HG03025 (cell line): ENCODE measurements around the gene CTXND2.
"Not testable (repeated sequence)": the region's sequence is repeated elsewhere in the genome, so short reads cannot be mapped to it uniquely, and the experiment has no call there.

ENCODE experiments used
- ATAC-seq: cut with Tn5 transposase; IDR thresholded peaks from one replicate; pipeline ENCODE4 v1.9.1; 2021; ENCODE audit warnings: mild to moderate bottlenecking, moderate library complexity; ENCODE audit not compliant: unreplicated experiment, low FRiP score

The CTXND2 gene

DNA sequence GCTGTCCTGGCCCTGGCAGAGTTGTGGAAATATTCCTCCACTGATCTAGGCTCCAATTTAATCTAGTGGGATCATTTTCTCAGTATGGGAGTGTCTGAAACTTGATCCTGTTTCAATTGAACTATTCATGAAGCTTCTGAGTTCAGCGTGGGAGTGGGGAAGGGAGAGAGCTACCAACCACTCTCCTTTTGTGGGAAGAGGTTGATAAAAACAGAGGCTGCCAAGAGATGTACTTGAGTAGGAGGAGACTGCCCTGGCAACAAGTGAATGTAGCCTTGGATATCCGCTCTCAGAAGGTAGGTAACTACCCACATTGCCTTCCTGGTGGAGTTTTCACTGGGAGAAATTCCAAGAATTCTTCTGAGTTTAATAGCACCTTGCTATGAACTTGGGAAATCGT, at the start of gene CTXND2:
Gene CTXND2 (plus strand): TSS at position 119 of the 400 bp plus-strand sequence. CDS start 25,179 bp downstream, outside the sequence.
- ATAC-seq = no peak

DNA sequence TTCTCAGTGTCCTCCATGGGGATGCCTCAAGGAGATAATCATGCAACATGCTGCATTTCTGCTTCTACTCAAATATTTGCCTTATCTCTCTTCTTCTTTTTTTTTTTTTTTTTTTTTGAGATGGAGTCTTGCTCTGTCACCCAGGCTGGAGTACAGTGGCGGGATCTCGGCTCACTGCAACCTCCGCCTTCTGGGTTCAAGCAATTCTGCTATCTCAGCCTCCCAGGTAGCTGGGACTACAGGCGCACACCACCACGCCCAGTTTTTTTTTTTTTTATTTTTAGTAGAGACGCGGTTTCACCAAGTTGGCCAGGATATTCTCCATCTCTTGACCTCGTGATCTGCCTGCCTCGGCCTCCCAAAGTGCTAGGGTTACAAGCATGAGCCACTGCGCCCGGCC, 46.1 kb upstream of the CTXND2 start:
- ATAC-seq = not testable (repeated sequence)

DNA sequence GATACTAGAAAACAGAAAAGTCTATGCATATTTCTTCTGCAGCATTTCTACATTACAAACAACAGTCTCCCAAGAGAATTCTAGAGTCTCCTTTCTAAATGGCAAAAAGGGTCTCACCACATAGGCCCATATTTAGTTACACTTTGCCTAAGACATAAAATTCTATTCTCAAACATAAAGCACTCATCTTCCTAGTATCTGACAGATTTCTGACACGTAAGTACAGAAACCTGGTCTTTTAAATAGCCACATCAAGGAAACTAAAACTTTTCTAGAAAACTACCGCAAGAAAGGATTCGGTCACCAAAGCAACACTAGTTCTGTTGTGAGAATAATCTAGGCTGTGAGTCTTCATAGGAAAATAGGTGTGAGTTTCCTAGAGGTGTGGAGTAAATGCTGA, 45.3 kb upstream of the CTXND2 start:
- no peak for ATAC-seq

DNA sequence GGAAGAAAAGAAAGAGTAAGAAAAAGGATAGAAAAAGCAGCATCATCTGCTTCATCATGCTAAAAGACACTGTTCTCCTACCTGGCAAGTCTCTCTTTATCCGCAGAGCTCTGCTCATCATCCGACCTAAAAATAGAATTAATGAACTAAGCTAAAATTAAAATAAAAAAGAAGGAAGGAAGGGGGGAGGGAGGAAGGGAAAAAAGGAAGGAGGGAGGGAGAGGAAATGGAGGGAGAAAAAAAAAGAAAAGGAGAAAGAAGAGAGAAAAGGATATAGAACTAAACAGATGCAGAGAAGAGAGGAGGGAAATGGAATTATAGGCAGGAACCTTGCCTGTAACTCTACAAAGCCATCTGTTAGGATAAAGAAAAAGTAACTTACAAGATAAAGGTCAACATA, 44.6 kb upstream of the CTXND2 start:
- ATAC-seq = no peak

DNA sequence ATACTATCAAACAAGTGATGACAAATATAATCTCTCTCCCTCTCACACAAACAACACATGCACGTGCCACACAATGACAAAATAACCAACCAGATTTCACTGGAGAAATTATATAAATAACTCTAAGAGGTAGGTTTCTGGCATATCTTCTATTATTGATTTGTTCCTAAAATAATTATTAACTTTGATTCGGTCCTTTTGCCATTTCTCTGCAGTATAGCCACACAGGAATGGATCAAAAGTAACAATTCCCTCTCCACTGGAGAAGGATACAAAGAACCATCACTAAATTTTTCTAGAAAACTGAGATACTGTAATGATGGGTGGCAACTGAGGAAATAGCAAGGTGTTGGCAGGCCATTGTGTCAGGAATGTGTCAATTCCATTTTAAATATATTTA, 44.0 kb upstream of the CTXND2 start:
- no peak for ATAC-seq

DNA sequence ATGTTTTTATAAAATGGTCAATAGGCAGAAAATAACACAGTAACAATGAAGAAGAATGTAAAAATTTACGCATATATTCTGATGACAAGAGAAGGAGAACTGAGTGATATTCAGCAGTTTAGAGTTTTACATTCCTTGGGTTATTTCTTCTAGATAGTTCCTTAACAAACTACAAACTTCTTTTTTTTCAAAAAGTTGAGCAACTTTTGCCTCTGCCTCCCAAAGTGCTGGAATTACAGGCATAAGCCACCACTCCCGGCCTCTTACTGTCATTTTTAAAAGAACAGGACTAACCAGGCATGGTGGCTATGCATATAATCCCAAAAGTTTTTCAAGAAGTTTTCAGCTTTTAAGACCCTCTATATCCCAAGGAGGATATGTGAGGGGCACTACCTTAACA, 43.5 kb upstream of the CTXND2 start:
- no peak for ATAC-seq

DNA sequence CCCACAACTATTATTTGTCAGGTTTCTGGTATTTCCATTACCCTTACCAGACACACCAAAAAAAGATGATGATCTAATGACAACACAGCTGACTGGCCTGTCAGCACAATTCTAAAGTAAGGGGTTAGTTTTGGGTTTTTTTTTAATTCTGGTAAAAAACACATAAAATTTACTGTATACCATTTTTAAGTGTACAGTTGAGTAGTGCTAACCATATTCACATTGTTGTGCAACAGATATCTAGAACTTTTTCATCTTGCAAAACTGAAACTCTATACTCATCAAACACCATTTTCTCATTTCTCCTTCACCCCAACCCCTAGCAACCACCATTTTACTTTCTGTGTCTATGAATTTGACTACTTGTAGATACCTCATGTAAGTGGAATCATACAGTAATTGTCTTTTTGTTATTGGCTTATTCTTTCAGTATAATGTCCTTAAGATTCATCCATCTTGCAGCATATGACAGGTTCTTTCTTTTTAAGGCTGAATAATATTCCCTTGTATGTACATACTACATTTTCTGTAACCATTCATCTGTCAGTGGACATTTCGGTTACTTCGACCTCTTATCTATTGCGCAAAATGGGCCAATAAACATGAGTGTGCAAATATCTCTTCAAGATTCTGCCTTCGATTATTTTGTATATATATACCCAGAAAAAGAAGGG, 40.3 kb upstream of the CTXND2 start:
- ATAC-seq = no peak

DNA sequence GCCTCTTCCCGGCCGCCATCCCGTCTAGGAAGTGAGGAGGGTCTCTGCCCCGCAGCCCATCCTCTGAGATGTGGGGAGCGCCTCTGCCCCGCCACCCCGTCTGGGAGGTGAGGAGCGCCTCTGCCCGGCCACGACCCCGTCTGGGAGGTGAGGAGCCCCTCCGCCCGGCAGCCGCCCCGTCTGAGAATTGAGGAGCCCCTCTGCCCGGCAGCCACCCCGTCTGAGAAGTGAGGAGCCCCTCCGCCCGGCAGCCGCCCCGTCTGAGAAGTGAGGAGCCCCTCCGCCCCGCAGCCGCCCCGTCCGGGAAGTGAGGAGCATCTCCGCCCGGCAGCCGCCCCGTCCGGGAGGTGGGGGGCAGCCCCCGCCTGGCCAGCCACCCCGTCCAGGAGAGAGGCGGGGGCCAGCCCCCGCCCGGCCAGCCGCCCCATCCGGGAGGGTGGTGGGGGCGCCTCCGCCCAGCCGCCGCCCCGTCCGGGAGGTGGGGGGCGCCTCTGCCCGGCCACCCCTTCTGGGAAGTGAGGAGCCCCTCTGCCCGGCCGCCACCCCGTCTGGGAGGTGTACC, 36.1 kb upstream of the CTXND2 start:
- not testable (repeated sequence) for ATAC-seq

DNA sequence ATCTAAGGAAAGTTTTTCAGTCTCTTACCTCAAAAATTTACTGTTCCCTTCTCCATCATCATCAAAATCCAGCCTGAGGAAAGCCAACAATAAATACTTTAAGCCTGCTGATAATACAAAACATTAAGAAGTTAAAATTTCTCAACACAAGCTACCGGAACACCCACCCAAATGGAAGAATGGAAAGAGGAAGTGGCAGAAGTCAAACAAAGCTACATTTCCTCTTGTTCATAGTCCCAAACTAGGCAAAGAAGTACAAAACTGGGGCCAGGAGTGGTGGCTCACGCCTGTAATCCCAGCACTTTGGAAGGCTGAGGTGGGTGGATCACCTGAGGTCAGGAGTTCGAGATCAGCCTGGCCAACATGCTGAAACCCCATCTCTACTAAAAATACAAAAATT, 34.2 kb upstream of the CTXND2 start:
- not testable (repeated sequence) for ATAC-seq

DNA sequence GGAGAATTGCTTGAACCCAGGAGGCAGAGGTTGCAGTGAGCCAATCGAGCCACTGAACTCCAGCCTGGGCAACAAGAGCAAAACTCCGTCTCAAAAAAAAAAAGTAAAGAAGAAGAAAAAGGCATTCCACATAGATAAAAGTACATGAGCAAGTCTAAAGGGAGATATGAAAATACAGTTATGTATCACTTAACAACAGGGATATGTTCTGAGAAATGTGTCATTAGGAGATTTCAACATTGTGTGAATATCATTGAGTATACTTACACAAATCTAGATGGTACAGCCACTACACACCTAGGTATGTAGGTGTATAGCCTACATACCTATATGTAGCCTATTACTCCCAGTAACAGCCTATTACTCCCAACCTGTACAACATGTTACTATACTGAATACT, 23.2 kb upstream of the CTXND2 start:
- ATAC-seq = no peak

DNA sequence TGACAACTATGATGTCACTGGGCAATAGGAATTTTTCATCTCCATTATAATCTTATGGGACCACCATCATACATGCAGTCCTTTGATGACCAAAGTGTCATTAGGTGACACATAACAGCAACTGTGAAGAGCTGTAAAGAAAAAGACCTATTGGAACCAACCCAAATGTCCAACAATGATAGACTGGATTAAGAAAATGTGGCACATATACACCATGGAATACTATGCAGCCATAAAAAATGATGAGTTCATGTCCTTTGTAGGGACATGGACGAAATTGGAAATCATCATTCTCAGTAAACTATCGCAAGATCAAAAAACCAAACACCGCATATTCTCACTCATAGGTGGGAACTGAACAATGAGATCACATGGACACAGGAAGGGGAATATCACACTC, 22.7 kb upstream of the CTXND2 start:
- ATAC-seq = not testable (repeated sequence)

DNA sequence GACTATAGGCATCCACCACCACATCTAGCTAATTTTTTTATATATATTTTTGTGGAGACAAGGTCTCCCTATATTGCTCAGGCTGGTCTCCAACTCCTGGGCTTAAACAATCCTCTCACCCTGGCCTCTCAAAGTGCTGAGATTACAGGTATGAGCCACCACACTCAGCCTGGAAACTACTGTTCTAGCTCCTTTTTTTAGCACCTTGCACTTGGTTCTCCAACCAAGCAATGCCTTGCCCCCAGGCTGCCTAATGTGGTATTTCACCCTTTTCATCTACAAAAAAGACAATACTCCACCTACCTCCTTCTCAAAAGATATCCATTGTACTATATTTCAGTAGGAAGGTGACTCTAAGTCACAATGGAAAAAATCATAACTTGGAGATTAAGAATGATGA, 17.3 kb upstream of the CTXND2 start:
- no peak for ATAC-seq

DNA sequence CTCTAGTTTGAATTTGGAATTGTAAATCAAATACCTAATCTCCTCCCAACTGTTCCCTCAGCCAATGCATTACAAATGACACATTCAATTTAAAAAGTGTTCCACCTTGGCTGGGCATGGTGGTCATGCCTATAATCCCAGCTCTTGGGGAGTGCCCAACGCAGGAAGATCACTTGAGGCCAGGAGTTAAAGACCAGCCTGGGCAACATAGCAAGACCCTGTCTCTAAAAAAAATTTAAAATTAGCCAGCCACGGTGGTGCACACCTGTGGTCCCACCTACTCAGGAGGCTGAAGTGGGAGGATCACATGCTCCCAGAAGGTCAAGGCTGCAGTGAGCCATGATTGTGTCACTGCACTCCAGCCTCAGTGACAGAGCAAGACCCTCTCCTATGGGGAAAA, 14.4 kb upstream of the CTXND2 start:
- no peak for ATAC-seq

DNA sequence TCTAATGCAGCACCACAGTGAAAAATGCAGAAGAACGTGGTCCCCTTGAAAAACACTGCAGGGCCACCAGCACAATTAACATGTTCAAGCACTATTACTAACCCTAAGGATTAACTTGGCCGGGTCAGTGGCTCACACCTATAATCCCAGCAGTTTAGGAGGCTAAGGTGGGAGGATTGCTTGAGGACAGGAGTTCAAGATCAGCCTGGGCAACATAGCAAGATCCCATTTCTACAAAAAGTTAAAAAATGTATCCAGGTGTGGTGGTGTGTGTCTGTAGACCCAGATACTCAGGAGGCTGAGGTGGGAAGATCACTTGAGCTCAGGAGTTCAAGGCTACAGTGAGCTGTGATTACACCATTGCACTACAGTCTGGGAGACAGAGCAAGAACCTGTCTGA, 13.4 kb upstream of the CTXND2 start:
- ATAC-seq = no peak

DNA sequence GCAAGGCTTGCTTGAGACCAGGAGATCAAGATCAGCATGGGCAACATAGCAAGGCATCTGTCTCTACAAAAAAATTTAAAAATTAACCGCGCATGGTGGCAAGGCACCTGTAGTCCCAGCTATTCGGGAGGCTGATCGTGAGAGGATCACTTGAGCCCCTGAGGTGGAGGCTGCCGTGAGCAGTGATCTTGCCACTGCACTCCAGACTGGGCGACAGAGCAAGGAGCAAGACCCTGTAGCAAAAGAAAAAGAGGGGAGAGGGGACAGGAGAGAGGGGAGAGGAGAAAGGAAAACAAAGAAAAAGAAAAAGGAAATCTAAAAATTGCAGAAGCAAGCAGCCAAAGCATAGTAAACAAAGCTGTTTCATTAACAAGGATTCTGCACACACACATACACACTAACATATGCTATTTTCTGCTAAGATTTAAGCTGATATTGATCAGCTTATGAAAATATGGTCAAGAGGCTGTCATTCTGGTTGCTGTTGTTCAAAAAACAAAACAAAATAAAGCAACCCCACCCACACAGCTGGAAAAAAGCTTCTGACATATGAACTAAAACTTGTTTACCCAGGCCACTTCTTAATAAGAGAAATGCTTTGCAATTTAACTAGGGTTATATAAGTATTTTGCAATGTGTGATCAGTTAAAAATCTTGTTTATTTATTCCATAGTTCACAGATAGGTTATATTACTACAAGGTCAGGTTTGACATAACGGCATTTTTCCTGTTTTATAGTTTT, 12.3 kb upstream of the CTXND2 start:
- ATAC-seq = no peak

DNA sequence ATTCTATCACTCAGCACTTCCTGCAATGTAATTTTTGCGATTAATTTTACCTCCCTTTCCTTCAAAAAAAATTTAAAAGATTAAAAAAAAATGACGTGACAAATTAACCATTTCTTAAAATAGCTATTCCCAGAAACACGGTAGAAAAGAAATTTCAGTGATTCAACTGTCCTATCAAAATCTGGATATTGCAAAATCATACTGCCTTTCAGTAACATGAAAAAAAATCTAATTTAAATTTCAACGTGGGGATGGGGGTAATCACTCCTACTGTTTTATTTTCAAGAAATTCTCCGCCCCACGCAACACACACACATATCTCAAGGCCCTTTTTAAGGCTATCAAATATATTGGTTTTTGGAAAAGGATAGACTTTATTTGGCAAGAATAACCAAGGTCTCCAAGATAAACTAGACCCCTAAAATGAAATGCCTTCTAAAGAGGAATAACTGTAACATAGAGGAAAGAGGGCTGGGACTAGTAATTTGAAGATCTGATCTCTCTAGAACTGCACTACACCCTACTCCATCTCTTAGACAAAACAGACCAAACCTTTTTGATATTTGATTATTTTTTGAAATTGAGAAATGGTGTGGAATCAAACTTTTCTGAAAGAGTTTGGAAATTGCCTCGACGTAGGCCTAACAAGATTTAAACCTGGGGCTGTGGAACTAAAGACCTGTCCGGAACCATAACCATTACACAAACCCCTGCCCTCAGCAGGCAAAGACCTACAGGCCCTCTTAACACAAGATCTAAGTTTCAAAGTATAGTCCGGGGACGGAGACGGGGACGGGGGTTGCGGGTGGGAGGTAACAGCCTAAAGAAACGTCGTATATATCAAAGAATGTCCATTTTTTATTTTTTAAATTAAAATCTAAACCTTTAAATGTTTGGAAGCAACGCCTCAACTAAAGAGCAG, 11.5 kb upstream of the CTXND2 start:
- no peak for ATAC-seq

DNA sequence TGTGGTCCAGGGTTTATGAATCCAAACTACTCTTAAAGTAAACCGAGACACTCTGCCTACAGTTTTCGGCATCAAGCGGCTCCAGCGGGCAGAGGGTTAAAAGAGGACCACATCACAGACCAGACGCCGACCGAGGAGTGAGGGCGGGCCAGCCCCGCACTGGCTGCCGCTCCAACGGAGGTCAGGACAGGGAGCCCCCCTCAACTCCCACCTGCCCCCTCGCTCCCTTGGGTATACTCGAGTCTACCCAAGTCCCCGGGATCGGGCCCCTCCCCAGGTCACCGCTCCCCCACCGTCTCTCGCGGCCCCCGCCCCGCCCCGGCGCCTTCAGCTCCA, 10.8 kb upstream of the CTXND2 start:
- ATAC-seq = no peak

DNA sequence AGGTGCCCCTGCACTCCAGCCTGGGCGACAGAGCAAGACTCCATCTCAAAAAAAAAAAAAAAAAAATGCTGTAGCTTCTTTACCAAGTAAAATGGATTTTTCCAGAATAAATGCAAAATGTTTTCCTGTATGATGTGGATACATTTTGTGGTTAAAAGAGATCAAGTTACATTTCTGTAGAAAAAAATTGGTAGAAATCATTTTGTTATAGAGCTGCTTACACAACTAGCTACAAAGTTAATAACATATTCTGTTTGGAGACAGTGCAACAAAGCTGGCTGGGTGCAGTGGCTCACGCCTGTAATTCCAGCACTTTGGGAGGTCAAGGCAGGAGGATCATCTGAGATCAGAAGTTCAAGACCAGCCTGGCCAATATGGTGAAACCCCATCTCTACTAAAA, 8.0 kb upstream of the CTXND2 start:
- ATAC-seq = not testable (repeated sequence)

DNA sequence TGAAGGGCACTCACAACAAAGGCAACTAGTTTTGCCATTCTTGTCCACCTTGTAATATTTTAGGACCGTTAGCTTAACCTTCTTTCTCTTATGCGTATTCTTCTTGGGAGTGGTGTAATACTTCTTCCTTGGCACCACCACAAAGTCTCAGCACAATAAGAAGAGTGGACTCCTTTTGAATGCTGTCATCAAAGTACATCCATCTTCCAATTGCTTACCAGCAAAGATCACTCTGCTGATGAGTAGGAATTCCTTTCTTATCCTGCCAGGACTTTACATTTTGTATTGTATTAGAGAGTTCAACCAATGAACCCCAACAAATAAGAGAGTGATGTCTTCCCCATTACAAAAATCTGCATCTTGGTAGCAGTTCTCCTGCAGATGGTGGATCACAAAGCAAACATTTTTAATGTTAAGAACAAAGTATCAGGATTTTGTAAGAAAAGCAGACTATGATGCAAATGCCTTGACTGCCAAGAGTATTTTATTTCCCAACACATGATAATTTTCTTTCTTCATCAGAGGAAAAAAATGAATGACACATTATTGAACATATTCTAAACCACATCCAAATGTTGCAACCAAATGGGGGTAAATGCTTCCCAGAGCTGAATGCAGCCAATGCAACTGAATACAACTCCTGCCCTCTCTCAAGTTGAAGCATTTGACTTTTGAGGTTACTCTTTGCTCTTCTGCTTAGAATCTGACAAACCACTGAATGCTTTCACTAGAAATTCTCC, 5.4 kb upstream of the CTXND2 start:
- no peak for ATAC-seq

DNA sequence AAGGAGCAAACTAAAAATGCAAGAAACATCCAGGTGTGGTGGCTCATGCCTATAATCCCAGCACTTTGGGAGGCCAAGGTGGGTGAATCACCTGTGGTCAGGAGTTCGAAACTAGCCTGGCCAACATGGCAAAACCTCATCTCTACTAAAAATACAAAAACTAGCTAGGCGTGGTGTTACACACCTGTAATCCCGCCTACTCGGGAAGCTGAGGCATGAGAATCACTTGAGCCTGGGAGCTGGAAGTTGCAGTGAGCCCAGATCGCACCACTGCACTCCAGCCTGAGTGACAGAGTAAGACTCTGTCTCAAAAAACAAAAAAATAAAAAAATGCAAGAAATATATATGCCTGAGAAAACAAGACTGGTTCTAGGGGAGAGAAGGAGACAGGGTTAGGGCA, 3.8 kb upstream of the CTXND2 start:
- not testable (repeated sequence) for ATAC-seq
